HUDEP-2 (cell line): ENCODE results near the gene KRTAP10-10.
"Not testable (repeated sequence)": the region's sequence is repeated elsewhere in the genome, so short reads cannot be mapped to it uniquely, and the experiment has no call there.

Experiments
- DNase-seq, 76 experiments: peaks; one replicate each; lab custom pipeline; 2025; ENCODE audit not compliant: unreplicated experiment in 76 of 76; lab: John Stamatoyannopoulos, UW

Gene KRTAP10-10

DNA sequence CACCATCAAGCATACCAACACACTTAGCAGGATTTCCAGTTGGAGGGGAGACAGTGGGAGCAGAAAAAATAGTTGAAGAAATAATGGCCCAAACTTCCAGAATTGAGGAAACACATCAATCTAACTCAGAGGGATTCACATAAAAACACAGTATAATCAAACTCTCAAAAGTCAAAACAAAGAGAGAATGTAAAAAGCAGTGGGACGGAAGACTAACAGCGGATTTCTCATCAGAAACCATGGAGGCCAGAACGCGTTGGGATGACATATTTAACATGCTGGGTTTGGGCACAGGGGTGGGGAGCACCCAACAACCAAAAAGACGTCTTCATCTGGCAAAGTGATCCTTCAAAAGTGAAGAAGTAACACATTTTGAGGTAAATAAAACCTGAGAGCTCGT lies 17.3 kb upstream of the KRTAP10-10 start:
- no peak for DNase-seq

DNA sequence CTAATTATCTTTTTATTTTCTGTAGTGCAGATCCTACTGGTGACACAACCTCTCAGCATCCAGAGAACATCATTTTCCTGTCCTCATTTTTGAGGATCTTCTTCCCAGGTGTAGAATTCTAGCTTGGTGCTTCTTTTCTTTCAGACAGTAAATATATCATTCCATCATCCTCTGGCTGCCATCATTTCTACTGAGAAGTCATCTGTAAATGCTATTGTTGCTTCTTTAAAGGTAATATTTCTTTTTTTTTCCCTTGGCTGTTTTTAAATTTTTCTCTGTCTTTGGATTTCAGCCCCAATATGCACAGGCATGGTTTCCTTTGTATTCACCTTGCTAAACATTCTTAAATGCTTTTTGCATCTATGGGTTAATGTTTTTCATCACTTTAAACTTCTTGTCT lies 13.6 kb upstream of the KRTAP10-10 start:
- no peak for DNase-seq

DNA sequence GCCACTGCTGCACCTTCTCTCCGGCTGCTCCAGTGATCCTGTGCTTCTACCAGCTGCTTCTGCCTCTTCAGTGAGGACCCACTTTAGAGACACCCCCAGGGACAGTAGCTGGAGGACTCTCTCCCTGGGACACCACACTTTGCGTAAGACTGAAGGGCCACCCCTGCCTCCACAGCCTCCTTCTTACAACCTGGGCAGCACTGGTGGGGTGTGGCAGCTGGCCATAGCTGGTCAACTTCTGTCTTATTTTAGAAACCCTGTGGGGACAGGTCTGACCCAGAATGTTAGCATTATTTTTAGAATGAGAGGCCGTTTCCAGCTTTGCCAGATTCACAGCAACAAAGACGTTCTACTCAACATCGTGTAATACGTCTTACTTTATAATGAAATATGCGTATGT lies 11.4 kb upstream of the KRTAP10-10 start:
- no peak for DNase-seq

DNA sequence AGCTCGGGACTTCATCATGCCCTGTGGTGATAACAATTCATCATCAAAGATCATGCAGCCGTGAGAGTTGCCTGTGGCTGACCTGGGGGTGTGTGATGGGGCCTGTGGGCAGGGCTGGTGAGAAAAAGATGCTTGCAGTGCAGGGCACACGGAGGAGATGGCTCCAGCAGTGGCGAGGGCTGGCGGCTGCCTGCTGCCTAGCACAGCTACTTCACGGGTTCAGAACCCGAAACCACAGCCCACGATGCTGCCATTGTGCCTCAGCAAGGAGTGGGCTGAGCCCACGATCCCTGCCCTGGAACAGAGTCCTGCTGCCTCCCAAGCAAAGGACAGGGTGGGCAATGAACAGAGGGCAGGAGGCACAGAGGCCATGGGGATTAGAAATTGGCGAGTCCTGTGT lies 10.9 kb upstream of the KRTAP10-10 start:
- DNase-seq = no peak

DNA sequence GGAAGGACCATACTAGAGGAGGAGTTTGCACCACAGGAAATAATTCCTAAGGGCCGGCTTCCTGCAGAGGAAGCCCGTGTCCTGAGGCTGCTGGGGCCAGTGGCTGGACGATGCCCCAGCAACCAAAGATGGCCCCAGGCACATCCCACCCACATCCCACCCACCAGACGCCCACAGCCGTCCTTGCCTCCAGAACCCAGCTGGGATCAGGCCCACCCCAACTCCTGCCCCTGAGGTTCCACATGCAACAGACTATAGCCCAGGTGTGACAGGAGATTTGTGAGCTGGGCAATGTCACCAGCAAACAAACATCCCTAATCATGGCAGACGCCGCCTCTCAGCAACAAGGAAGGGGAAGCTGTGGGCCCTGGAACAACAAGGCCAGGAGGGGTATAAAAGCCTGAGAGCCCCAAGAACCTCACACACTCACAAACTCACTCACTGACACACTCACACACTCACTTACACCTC lies 10.4 kb upstream of the KRTAP10-10 start, which contains the start of gene KRTAP10-9:
TSS of gene KRTAP10-9 (plus strand) at position 421 of the 471 bp plus-strand sequence. CDS start 79 bp downstream, outside the sequence.
- DNase-seq = no peak

DNA sequence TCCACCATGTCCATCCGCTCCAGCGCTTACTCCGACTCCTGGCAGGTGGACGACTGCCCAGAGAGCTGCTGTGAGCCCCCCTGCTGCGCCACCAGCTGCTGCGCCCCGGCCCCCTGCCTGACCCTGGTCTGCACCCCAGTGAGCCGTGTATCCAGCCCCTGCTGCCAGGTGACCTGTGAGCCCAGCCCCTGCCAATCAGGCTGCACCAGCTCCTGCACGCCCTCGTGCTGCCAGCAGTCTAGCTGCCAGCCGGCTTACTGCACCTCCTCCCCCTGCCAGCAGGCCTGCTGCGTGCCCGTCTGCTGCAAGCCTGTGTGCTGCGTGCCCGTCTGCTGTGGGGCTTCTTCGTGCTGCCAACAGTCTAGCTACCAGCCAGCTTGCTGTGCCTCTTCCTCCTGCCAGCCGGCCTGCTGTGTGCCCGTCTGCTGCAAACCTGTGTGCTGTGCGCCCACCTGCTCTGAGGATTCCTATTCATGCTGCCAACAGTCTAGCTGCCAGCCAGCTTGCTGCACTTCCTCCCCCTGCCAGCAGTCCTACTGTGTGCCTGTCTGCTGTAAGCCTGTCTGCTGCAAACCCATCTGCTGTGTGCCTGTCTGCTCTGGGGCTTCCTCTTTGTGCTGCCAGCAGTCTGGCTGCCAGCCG lies 9.9 kb upstream of the KRTAP10-10 start:
- DNase-seq = not testable (repeated sequence)

DNA sequence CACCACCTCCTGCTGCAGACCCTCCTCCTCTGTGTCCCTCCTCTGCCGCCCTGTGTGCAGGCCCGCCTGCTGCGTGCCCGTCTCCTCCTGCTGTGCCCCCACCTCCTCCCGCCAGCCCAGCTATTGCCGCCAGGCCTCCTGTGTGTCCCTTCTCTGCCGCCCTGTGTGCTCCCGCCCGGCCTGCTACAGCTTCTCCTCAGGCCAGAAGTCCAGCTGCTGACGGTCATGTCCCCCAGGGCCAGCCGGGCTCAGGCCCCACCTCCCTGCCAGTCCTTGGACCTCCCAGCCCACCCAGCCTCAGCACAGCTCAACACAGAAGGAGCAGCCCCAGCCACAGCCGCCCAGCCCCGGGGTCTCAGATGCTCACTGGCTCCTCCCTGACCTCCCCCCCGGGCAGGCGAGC lies 9.3 kb upstream of the KRTAP10-10 start:
- DNase-seq = not testable (repeated sequence)

DNA sequence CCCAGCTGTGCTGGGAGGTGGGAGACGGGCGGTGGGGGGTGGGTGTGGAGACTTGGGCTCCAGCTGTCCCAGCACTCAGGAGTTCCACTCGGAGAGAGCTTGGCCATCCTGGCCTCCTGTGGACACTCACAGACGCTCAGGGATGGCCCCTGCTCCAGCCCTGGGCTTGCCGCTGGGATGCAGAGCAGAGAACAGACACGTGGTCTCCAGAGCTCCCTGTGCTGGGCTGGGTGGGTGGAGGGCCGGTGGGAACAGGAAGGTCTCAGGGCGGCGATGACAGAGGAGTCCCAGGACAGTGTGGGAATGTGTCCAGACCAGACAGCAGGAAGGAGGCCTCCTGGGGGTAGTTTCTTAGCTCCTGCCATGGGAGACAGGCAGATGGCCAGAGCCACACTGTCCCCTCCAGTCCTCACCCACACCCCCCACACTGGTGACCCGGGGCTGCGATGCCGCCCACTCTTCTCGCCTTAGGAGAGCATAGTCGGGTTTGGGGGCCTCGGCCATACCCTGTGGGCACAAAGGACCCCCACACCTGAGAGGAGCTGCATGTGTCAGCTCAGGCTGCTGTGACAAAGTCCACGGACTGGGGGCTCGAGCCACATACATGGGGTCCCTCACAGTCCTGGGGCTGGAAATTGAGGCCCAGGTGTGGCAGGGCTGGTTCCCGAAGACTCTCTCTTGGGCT lies 8.3 kb upstream of the KRTAP10-10 start:
- no peak for DNase-seq

DNA sequence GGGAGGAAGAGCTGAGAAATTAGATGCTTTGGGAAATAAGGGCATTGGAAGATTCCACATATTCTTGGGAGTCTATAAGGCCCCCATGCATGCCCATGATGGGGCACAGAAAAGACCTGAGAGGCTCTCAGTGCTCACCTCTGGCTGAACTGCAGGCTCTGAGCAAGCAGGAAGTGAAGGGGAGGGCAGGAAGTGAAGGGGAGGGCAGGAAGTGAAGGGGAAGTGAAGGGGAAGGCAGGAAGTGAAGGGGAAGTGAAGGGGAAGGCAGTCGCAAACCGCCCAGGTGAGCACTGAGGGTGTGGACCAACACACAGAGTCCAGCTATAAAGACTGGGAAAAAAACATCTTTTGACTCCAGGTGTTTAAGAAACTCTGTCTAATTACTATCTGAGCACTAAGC lies 6.7 kb upstream of the KRTAP10-10 start:
- DNase-seq = no peak

DNA sequence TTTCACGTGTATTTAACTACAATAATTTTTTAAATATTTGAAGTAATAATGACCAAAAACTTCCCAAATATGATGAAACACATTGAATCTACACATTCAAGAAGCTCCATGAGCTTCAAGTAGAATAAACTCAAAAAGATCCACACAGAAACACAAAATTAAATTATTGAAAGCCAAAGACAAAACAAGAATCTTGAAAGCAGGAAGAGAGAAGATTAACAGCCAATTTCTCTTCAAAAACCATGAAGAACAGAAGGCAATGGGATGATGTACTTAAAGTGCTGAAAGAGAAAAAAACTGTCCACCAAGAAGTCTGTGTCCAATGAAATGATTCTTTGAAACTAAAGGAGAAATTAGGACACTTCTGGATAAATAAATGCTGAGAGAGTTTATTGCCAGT lies 5.1 kb upstream of the KRTAP10-10 start:
- DNase-seq = no peak

DNA sequence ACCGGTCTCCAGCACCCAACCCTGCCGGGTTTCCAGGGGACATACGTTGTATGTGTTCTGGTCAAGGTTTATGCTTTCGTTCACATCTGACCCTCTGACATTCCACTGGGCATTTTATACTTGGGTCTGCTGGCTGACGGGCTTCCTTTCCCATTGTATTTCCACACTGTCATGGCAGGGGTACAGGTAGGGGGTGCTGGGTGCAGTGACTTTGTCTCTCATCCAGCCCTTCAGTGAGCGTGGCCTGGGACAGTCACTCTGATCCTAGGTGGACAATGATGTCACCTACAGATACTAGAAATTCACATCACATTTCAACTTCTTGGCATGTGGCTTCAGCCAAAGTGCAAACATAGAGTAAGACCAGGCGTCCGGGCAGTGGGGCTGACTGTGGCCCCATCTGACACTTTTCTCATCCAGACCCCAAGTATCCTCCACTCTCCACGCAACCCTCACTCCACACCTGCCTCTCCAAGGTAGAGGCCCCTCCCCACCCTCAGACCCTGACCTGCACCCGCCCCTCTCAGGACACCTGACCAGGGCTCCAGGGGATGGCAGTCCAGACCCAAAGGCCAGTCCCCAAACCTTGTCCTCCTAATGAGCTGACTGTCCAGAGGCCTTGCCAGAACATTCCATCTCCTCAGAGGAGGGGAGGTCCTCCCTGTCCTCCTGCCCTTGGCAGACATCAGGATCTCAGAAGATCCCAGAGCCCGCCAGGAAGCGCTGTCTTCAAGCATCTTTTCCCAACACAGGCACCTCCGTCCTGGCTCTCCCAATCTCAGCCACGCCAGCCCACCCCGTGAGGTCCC lies 743 bp upstream of the KRTAP10-10 start:
- DNase-seq = no peak

DNA sequence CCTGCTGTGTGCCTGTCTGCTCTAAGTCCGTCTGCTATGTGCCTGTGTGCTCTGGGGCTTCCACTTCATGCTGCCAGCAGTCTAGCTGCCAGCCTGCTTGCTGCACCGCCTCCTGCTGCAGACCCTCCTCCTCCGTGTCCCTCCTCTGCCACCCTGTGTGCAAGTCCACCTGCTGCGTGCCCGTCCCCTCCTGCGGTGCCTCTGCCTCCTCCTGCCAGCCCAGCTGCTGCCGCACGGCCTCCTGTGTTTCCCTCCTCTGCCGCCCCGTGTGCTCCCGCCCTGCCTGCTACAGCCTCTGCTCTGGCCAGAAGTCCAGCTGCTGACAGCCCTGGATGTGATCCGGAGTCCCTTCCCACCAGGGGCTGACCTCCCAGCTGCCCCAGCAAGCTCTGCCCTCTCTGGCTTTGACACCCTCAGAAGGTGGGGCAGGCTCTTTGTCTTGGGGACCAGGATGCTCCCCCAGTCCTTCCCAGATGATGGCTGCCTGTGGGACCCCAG lies 744 bp downstream of the KRTAP10-10 start:
- DNase-seq = not testable (repeated sequence)

DNA sequence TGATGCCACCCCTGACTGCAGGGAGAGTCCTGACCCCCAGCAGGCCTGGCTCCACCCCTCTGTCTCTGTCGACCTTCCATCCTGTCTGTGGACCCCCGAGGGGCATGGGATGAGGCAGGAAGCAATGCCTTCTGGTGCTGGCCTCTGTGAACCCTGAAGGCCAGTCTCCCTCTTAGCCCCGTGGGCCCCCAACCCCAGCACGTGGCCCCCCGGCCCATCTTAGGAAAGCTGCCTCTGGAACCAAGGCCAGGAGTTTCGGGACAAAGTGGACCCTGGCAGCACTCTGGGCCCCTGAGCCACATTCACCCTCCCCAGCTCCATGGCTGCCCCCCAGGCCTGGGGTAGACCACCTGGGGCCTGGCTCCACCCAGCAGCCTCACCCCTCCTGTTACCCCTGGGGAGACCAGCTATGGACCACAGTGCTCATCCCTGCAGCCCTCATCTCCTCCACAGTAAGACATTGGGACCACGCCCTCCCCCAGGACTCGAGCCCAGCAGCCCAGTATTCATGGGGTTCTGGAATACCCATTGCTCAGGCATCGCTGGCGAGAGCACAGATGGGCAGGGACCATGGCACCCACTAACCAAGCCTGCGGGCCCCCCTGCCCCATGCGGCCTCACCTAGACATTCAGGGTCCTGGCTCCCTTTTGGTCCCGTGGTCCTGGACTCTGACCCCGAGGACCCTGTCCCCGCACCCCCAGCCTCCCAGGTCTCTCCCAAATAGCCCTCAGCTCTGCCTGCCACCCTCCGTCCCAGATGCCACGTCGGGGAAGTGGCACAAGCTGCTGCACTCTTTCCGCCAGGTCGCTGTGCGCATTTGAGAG lies 1.6 kb downstream of the KRTAP10-10 start:
- DNase-seq = not testable (repeated sequence)

DNA sequence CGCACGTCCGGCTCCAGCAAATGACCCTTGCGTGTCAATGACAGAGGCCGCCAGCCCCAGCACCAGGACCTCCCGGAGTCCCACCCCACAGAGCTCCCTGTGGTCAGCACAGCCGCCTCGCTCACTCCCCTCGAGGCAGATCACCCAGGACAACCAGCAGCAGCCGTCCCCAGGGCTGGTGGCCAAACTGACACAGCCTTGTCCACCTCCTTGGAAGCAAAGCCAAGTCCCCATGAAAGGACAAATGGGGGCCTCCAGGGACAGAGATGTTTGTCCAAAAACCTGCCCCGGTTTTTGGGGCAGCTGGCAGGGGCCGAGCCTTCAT lies 2.1 kb downstream of the KRTAP10-10 start:
- no peak for DNase-seq

DNA sequence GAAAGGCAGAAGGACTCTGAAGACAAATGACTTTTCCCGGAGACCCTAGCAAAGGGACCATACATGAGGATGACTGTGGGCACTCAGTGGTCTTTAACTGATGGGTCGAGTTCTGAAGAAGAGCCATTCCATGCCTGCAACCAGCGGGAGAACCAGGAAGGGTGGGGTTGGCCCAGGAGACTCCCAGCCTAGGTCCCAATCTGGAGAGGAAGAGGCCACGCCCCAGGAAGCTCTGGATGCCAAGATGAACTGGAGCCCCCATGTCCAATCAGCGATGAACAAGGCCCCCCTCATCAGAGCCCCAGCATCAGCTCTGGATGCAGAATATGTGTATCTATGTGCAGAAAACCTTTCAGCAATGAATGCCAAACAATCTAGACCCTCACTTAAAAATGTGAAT lies 3.6 kb downstream of the KRTAP10-10 start:
- DNase-seq = no peak

DNA sequence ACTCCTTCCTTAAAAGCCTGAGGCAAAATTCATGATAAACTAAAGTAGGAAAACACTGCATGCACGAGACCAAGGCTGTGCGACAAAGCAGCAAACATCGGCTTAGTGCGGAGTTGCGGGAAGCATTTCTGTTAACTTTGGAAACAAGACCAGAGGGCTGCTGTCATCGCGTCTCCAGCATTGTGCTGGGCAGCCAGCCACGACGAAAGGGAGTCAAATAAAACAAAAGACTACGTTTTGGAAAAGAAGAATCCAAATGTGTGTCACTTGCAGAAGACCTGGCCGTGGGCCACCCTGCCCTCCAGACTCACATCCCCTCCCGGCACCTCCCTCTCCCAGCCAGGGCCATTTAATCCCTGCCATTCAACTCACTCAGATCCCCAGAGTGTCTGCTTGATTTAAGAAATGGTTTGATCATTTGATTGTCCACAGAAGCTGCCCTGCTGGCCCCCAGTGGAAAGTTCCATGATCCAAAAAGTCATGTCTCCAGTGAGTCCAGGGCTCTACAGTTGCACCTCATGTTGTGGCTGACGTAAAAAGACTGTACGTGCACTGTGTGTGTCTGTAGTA lies 6.7 kb downstream of the KRTAP10-10 start:
- no peak for DNase-seq

DNA sequence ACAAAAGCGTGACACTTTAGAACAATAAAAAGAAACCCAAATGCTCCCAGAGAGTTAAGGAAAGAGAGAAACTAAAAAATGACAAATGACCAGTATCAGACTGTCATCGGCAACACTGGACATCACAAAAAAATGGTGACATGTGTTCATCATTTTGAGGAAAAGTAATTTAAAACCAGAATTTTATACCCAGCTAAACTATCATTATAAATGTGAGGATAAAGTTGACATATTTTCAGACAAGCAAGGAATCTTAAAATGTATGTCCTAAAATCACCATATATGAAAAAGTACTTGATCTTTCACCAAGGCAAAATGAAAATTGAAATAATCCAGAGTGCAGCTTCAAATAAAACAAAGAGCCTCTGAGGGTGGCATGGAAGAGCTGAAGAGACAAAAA lies 7.7 kb downstream of the KRTAP10-10 start:
- DNase-seq = no peak

DNA sequence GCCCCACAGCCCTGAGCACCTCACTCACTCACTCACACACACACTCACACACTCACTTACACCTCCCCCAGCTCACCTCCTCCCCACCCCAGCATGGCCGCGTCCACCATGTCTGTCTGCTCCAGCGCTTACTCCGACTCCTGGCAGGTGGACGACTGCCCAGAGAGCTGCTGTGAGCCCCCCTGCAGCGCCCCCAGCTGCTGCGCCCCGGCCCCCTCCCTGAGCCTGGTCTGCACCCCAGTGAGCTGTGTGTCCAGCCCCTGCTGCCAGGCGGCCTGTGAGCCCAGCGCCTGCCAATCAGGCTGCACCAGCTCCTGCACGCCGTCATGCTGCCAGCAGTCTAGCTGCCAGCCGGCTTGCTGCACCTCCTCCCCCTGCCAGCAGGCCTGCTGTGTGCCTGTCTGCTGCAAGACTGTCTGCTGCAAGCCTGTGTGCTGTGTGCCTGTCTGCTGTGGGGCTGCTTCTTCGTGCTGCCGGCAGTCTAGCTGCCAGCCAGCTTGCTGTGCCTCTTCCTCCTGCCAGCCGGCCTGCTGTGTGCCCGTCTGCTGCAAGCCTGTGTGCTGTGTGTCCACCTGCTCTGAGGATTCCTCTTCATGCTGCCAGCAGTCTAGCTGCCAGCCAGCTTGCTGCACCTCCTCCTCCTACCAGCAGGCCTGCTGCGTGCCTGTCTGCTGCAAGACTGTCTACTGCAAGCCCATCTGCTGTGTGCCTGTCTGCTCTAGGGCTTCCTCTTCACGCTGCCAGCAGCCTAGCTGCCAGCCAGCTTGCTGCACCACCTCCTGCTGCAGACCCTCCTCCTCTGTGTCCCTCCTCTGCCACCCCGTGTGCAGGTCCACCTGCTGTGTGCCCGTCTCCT lies 9.4 kb downstream of the KRTAP10-10 start, which contains the start of gene KRTAP10-11:
TSS of gene KRTAP10-11 (plus strand) at position 49 of the 856 bp plus-strand sequence. CDS start at position 94, 45 bp downstream.
- DNase-seq = not testable (repeated sequence)

DNA sequence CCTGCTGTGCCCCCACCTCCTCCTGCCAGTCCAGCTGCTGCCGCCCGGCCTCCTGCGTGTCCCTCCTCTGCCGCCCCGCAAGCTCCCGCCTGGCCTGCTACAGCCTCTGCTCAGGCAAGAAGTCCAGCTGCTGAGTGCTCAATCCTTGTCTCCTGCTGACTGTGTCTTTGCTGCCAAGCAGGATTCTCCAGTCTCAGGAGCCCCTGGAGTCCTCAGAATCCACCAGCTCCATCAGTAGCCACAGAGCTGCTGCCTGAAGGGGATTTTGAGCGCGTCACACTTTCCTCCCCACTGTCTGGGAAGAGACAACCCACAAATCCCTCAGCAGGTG lies 10.0 kb downstream of the KRTAP10-10 start:
- DNase-seq = no peak
